SK-N-DZ (cell line): ENCODE results near the gene MAB21L4.

ENCODE experiments used
- DNase-seq: peaks from one replicate; pipeline ENCODE4 v3.0.0-alpha.2; 2015; ENCODE audit warnings: low spot score

The MAB21L4 gene

GRCh38 chr2:240878341-240878936 is 17.5 kb downstream of the MAB21L4 start:
- DNase-seq: no peak

DNA sequence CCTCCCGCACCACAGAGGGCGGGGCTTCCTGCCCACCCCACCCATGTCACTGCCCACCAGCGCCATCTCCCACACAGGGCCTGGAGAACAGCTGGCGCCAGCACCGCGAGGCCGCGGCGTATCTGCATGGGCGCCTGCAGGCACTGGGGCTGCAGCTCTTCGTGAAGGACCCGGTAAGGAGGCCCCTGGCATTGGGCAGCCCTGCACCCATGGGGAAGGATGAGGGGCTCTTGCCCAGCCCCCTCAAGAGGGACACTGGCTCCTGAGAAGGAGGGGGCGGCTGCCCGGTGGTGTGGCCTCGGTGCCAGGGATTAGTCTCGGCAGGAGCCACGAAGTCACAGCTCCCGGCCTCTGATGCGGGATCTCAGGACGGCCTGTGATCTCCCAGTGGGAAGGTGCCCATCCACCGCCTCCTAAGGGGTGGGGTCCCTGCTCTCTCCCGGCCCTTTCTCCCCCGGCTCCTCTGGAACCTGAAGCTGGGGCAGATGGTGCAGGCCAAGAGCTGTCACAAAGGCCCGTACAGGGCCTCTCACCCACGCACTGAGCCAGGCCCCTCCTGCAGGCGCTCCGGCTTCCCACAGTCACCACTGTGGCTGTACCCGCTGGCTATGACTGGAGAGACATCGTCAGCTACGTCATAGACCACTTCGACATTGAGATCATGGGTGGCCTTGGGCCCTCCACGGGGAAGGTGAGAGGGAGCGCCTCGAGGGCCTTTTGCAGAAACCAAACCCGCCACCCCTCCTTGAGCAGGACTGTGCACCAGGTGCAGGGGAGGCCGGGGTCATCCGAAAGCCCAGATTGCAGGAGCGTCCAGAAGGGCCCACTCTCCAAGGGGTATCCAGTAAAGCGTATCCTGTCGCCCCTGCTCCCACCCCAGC is 18.3 kb downstream of the MAB21L4 start:
- no peak for DNase-seq

DNA sequence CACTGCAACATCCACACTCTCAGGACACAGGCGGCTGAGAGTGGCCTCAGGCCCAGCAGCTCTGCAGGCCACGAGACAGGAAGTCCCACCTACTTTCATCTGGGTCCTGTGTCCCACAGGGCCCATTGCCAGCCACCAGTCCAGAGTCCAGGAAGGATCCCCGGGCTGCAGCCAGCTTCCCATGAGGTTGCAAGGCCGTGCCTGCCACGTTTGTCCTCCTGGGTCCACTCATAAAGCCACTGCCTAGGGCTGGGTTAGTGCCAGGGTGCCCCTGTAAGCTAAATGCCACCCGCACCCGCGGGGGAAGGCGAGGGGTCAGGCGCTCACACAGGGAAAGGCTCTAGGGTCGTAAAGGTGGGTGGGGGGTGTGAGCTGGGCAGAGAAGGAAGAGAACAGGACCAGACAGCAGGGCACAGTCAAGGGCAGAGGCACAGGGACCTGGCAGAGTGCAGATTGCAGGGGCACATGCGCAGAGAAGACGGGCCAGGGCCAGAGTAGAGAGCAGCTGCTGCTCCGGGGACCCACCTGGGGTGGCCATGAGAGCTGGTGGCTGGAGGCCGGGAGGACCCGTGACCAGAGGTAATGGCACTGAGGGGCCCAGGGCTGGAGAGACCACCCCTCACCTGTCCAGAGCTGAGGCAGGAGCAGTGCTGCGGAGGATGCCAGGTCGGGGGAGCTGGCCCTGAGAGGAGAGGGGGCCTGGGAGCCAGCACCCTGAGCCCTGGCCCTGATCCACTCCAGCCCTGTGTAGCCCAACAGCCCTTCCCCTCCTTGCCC is 19.3 kb downstream of the MAB21L4 start:
- DNase-seq: no peak

DNA sequence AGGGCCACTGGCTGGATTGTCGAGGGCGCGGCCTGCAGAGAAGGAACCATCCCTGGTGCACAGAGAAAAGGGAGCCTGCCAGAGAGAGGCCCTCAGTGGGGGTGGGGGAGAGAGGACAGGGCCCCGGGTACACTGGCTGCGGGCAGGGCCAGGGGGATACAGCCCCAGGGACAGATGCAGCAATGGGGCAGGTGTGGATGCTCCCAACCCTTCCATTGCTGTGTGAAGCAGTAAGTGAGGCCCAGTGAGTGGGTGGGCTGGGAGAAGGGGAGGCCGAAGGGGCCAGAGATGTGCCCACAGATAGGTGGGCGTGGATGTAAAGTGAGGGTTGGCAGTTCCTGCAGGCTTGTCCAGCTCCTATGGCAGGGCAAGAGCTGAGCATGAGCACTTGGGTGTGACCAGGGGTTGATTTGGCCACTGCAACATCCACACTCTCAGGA is 19.9 kb downstream of the MAB21L4 start:
- no peak for DNase-seq

DNA sequence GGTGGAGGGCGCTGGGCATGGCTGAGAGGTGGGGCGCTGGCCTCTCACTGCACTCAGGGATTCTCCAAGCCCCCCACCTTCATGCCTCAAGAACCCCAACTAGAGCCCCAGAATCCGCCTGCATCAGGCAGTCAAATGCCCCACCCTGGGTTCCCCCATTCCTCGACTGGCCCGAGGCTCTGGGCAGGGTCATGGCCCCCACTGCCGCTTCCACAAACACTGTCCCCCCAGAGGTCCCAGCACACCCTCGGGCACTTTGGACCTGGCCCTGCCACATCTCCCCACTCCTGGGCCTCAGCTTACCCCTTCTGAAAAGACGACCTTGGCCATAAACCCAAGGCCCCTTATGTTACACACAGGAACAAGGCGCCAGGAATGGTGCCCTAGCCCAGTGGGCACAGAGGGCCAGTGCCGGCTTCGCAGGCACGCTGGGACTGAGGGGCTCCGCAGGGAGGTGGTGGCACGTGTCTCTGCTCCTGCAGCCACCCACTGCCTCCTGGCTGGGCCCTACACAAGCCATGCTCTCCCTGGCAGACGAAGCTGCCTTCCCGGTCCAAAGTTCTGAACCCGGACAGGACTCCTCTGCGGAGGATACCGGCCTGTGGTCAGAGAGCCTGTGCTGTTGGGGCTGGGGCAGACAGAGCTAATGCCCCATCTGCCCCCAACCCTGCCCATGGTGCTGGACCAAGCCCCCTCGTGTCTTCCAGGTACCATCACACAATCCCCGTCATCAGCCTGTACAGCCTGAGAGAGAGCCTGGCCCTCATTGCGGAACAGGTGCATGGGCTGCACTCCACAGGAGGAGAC is 20.5 kb downstream of the MAB21L4 start:
- no peak for DNase-seq

DNA sequence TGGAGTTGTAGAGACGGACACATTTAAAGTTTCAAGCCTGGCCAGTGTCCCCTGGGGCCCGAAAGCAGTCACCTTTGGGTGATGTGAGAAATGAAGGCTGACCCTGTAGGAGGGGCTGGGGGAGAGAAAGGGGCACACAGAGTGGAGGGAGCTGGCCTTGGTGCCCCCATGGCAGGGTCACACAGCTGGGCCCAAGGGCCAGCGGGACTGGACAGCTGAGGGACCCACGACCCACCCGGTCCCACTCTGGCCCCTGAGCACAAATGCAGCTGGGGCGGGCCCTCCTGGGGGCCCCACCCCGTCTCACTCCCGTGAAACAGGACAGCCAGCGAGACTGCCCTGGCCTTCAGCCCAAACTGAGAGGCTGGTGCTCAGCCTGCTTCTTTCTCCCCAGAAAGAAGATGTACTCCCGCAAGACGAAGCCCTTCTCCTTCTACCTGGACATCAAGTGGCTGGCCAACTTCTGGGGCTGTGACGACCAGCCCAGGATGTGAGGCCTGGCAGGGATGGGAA is 21.2 kb downstream of the MAB21L4 start:
- DNase-seq: no peak

DNA sequence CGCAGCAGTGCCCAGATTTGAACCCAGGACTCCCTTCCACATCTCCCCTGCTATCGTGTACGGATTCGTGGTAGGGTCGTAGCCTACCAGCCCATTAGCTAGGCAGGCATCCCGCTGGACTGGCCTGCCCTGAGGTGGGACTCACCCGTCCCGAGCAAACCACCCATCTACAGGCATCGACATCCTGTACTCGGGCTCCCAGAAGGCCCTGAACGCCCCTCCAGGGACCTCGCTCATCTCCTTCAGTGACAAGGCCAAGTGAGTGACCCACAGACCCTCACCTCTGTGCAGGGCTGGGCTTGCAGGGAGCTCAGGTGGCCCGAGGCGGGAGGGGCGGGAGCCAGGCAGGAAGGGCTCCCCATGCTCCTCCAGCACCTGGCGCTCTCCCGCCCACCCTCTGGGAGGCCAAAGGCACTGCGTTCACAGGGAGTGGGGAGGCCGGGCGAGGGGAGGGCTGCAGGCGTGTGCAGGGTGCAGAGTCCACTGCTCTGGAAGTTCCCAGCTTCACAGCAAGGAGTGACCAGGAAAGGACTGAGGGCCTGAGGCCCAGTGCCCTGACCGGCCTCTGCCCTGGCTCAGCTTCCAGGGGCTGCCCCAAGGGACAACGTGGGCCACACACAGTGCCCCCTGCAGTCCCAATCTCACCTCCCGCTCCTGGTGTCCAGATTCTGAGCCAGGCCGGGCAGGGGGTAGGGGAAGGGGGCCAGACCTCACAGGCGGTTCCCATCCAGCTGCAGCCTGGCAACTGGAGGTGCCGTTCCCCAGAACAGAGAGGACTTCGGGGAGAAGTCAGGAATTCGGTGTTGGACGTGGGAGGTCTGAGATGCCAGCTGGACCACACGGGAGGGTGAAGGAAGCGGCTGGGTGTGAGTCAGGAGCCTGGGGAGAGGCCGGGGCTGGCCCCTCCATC is 21.9 kb downstream of the MAB21L4 start:
- no peak for DNase-seq

DNA sequence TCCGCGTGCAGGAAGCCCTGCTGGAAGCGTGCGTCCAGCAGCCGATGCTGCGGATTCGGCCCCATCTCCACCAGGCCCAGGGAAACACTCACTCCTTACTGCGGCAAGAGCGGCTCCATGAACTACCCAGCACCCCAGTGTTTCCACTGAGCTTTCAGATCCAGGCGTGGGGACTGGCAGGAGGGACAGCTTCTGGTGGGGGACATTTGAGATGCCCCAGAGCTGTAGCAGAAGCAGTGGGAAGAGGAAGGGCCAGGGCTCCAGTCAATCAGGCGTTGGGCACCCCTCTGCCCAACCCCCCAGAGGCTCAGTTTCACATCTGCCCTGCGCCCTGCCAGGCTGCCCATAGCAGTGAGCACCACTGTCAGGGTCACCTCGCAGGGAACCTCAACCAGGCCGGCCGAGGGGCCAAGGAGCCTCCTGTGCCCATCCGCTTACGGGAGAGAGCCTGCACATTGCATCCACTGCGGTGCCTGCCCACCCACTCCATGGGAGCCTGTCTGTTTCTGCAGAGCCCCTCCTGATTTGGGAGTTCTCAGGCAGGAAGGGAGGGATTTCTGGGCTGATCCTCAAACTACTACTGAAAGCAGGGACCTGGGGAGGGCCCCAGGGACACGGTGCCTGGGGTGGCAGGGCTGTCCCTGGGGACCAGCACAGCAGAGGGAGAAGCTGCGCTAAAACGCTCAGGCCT is 22.7 kb downstream of the MAB21L4 start:
- DNase-seq: no peak

DNA sequence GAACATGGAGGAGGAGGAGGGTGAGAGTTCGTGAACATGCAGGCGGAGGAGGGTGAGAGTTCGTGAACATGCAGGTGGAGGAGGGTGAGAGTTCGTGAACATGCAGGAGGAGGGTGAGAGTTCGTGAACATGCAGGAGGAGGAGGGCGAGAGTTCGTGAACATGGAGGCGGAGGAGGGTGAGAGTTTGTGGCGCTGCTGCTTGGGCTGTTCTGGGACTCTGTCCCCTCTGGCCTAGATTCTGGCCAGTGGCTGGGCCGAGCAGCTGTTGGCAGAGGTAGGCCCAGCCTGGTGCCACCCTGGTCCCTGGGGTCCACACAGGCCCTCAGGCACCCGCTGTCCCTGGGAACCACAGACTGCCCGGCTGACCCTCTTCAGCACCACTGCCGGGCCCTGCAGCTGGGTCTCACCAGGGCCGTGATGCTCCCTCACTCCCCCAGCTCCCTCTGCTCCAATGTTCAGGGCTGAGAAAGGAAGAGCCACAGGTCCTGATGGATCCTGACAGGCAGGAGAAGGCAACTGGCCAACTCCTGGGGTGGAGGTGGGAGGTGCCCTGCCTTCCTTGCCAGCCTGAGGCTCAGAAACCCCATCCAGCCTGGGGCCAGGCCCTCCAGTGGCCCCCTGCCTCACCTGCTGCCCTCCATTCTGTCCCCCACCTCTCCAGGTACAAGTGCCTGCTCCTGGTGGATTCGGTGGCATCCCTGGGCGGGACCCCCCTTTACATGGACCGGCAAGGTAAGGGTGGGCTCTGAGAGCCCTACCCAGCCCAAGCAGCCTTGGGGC is 23.4 kb downstream of the MAB21L4 start:
- no peak for DNase-seq

DNA sequence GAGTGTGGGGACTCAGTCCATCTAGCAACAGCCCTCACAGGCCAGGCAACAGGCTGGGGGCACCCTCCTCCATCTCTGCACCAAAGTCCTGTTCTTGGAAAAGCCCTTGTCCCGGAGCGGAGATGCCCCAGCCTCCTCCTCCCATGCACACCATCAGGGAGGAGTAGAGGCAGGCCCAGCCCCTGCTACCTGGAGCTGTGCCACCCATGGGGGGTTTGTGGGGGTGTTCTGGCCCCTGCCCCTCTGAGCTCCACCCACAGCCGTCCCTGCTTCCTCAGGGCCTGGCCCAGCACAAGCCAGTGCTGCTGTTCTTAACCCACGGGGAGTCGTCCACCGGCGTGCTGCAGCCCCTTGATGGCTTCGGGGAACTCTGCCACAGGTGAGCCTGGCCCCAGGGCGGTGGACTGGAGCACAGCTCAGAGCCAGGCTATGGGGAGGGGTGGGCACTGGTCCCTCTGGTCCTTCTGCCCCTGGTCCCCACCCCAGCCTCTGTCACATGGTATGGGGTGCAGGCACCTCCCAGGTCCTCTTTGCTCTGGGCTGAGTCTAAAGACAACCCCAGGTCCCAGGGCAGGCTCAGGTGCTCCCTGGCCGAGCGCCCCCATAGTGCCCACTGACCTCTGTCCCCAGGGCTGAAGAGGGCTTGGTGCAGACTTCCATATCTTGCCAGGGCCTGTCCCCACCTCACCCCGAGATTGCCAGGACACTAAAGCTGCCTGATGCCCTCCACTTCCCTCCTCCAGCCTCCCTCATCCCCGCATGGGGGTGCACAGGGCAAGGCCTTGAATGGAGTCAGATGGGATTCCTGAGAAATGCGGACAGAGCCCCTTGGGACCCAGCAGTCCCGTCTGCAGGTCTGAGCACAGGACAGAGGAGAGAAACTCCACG is 24.6 kb downstream of the MAB21L4 start:
- no peak for DNase-seq

DNA sequence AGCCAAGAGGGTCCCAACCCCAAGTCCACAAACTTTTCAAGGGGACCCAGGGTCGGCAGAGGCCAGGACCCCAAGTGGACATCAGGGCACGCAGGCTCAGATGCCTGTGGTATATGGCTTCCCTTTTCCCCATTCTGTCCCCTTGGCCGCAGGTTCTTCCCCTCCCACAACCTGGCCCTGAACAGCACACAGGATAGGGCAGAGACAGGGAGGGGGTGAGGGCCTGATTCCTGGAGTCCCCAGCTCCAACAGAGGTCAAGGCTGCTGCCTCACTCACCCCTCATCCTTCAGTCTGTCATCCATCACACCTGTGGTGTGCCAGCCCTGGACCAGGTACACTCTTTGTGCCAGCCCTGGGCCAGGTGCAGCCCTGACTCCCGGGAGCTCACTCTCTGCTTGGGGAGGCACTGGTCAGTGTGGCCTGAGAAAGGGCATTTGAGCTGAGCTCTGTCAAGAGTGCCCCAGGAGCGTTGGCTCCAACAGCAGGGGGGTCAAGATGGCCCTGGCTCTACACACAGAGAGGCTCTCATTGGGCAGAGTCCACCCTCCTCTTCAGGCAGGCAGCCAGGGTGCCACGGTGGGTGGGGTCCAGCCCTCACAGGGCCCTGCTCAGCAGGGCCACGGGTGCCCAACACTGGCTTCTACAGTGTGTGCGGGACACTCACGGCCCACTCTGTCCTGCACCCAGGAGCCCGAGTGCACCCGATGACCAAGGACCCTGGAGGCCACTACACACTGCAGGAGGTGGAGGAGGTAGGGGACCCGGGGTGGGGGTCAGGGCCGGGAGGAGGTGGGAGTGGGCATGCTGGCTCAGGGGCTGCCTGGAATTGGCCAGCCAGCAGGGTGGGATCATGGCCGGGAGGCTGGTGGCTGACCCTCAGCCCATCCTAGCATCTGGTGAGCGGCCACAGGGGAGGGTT is 25.7 kb downstream of the MAB21L4 start:
- DNase-seq: no peak

GRCh38 chr2:240869109-240869955 is 26.6 kb downstream of the MAB21L4 start:
- no peak for DNase-seq

GRCh38 chr2:240868286-240869108 is 27.5 kb downstream of the MAB21L4 start, which contains the start of gene AGXT:
AGXT (plus strand) TSS chr2:240868824; CDS start chr2:240868866, 42 bp downstream.
- DNase-seq: no peak

GRCh38 chr2:240865391-240865790 is 30.6 kb downstream of the MAB21L4 start:
- no peak for DNase-seq

DNA sequence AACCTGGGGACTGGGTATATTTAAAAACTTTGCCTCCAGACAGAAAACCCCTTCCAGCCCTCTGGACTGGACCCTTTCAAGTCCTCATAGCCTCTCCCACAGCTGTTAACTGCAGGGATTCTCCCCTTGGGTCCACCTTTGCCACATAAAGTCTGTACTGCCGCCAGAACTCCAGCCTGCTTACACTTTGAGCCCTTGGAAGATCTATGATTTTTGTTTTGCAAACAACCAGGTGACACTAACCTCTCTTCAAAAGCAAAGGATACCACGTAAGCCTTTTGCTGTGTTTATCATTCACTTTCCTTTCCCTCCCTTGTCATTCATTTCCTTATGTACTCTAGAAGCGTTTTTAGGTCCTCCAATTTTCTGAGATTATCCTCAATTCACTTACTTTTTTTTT is 31.5 kb downstream of the MAB21L4 start:
- no peak for DNase-seq
